Measurements from ENCODE around the gene STK17A.

DNA sequence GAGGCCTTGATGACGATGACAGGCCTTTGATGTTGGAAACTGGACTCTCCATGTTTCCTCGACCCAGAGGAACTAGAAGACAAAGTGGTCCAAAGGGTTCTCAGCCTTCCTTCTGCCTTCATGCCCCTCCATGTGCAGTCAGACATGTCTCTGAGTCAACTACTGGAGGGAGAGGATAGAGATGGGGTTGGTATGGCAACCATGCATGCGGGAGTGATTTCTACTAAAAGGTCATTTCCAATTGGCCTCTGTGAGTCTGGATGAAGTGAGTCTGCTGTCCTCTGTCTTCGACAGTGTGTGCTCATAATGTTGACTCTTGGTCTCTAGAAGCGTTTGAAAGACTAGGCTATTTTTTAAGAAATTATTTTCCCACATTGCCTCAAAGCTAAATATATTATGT is 29.2 kb downstream of the STK17A start:
- TF ChIP-seq, protein P1, sequence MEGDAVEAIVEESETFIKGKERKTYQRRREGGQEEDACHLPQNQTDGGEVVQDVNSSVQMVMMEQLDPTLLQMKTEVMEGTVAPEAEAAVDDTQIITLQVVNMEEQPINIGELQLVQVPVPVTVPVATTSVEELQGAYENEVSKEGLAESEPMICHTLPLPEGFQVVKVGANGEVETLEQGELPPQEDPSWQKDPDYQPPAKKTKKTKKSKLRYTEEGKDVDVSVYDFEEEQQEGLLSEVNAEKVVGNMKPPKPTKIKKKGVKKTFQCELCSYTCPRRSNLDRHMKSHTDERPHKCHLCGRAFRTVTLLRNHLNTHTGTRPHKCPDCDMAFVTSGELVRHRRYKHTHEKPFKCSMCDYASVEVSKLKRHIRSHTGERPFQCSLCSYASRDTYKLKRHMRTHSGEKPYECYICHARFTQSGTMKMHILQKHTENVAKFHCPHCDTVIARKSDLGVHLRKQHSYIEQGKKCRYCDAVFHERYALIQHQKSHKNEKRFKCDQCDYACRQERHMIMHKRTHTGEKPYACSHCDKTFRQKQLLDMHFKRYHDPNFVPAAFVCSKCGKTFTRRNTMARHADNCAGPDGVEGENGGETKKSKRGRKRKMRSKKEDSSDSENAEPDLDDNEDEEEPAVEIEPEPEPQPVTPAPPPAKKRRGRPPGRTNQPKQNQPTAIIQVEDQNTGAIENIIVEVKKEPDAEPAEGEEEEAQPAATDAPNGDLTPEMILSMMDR (IDR thresholded peaks at IDR 0.05; ENCODE audit: low read depth, low read length): no peak
- no peak for TF ChIP-seq MYC (IDR thresholded peaks at IDR 0.05; ENCODE audit: low read depth, low read length)

All from NB4 (cell line).